ENCODE results near the gene TMEM43.

The TMEM43 gene

GRCh38 chr3:14130230-14130629 lies 5.4 kb downstream of the TMEM43 start:
- H3K36me3 ChIP-seq, result peaks cover 76% of the 10 kb centered on the region
- no peaks in the 10 kb centered on the region for H3K27me3 ChIP-seq (ENCODE audit: insufficient read depth, low read depth, severe bottlenecking)
- TF ChIP-seq CTCF (IDR thresholded peaks at IDR 0.05; ENCODE audit: low read depth, low read length), result no peak
- H3K9me3 ChIP-seq (ENCODE audit: severe bottlenecking), result no peaks in the 10 kb centered on the region
- no peak overlapping the region for H3K27ac ChIP-seq
- no peak for DNase-seq
- no peak overlapping the region for H3K4me3 ChIP-seq (ENCODE audit: low read depth, low read length)

- no peak overlapping the region for H3K27ac ChIP-seq
- peaks cover 78% of the 10 kb centered on the region for H3K36me3 ChIP-seq
- no peak for TF ChIP-seq CTCF (IDR thresholded peaks at IDR 0.05; ENCODE audit: low read depth, low read length)
- H3K4me3 ChIP-seq (ENCODE audit: low read depth, low read length), result no peak overlapping the region
- no peak for DNase-seq
- no peaks in the 10 kb centered on the region for H3K9me3 ChIP-seq (ENCODE audit: severe bottlenecking)
- H3K27me3 ChIP-seq (ENCODE audit: insufficient read depth, low read depth, severe bottlenecking), result no peaks in the 10 kb centered on the region
These were observed 5.9 kb downstream of the TMEM43 start for GRCh38 chr3:14130707-14131106.

- no peak overlapping the region for H3K27ac ChIP-seq
- TF ChIP-seq CTCF (IDR thresholded peaks at IDR 0.05; ENCODE audit: low read depth, low read length), result no peak
- H3K27me3 ChIP-seq (ENCODE audit: insufficient read depth, low read depth, severe bottlenecking), result no peaks in the 10 kb centered on the region
- H3K9me3 ChIP-seq (ENCODE audit: severe bottlenecking), result no peaks in the 10 kb centered on the region
- DNase-seq, result no peak
- peaks cover 82% of the 10 kb centered on the region for H3K36me3 ChIP-seq
- no peak overlapping the region for H3K4me3 ChIP-seq (ENCODE audit: low read depth, low read length)
These were observed 6.3 kb downstream of the TMEM43 start for GRCh38 chr3:14131134-14131533.

- DNase-seq, result no peak
- TF ChIP-seq CTCF (IDR thresholded peaks at IDR 0.05; ENCODE audit: low read depth, low read length), result no peak
- H3K27ac ChIP-seq, result no peak overlapping the region
- no peaks in the 10 kb centered on the region for H3K9me3 ChIP-seq (ENCODE audit: severe bottlenecking)
- no peaks in the 10 kb centered on the region for H3K27me3 ChIP-seq (ENCODE audit: insufficient read depth, low read depth, severe bottlenecking)
- H3K4me3 ChIP-seq (ENCODE audit: low read depth, low read length), result no peak overlapping the region
- peaks cover 81% of the 10 kb centered on the region for H3K36me3 ChIP-seq
These were observed 7.3 kb downstream of the TMEM43 start for GRCh38 chr3:14132120-14132519.

- no peak for DNase-seq
- Histone ChIP-seq H3K9me3 (ENCODE audit: severe bottlenecking) (no peaks in the 10 kb centered on the region), H3K27me3 (ENCODE audit: insufficient read depth, low read depth, severe bottlenecking) (no peaks in the 10 kb centered on the region), H3K36me3 (peaks cover 79% of the 10 kb centered on the region), H3K27ac (no peak overlapping the region), H3K4me3 (ENCODE audit: low read depth, low read length) (no peak overlapping the region)
- TF ChIP-seq CTCF (IDR thresholded peaks at IDR 0.05; ENCODE audit: low read depth, low read length), result no peak
These were observed 7.8 kb downstream of the TMEM43 start for GRCh38 chr3:14132689-14133088.

- Histone ChIP-seq H3K27me3 (ENCODE audit: insufficient read depth, low read depth, severe bottlenecking) (no peaks in the 10 kb centered on the region), H3K9me3 (ENCODE audit: severe bottlenecking) (no peaks in the 10 kb centered on the region), H3K27ac (no peak overlapping the region), H3K36me3 (peaks cover 76% of the 10 kb centered on the region), H3K4me3 (ENCODE audit: low read depth, low read length) (no peak overlapping the region)
- no peak for TF ChIP-seq CTCF (IDR thresholded peaks at IDR 0.05; ENCODE audit: low read depth, low read length)
- no peak for DNase-seq
These were observed 8.4 kb downstream of the TMEM43 start for GRCh38 chr3:14133188-14133800.

Measured in WERI-Rb-1 (cell line).